GM19463 (cell line): Measurements from ENCODE around the gene RPS25.
"Not testable (repeated sequence)": the region's sequence is repeated elsewhere in the genome, so short reads cannot be mapped to it uniquely, and the experiment has no call there.

Source experiments
- ATAC-seq: cut with Tn5 transposase; IDR thresholded peaks from one replicate; pipeline ENCODE4 v1.9.1; 2021; ENCODE audit warnings: mild to moderate bottlenecking, moderate library complexity; ENCODE audit not compliant: unreplicated experiment

Gene RPS25

GRCh38 chr11:118975771-118976709, 42.1 kb downstream of the RPS25 start:
- ATAC-seq = no peak

- ATAC-seq = no peak
Observed at GRCh38 chr11:118973985-118974384, 44.2 kb downstream of the RPS25 start.

GRCh38 chr11:118971646-118972045, 46.5 kb downstream of the RPS25 start, which contains the start of gene FOXR1:
Gene FOXR1 (plus strand): TSS chr11:118971761. CDS start chr11:118971932, 171 bp downstream.
- no peak for ATAC-seq

GRCh38 chr11:118969508-118969907, 48.6 kb downstream of the RPS25 start:
- not testable (repeated sequence) for ATAC-seq
